HEK293 (cell line): Measurements from ENCODE around the gene SPHK1.
A peak's percentile ranks its signal among the peaks of the same experiment; 100 is the strongest.

ENCODE experiments used
- BCL11A ChIP-seq: fragments of 450-650 bp; formaldehyde crosslinking; IDR thresholded peaks from 2 replicates; pipeline ENCODE4 v1.5.1; 2016; ENCODE audit warnings: low read depth, missing biosample characterization, missing genetic modification characterization
- BCL11B ChIP-seq: fragments of 450-650 bp; formaldehyde crosslinking; IDR thresholded peaks from 2 replicates; pipeline ENCODE4 v1.5.1; 2016; ENCODE audit warnings: low read depth, missing biosample characterization, missing genetic modification characterization
- HOXA7 ChIP-seq: sonication (generic); formaldehyde crosslinking; IDR thresholded peaks from 2 replicates; pipeline ENCODE4 v1.8.1; 2022; ENCODE audit warnings: missing genetic modification reagents, borderline replicate concordance
- HOXD13 ChIP-seq: sonication (generic); formaldehyde crosslinking; IDR thresholded peaks from 2 replicates; pipeline ENCODE4 v1.8.0; 2022; ENCODE audit warnings: missing genetic modification reagents, borderline replicate concordance
- IKZF3 ChIP-seq: fragments of 450-650 bp; IDR thresholded peaks from 2 replicates; pipeline ENCODE4 v1.5.0; 2018; ENCODE audit warnings: missing biosample characterization, mild to moderate bottlenecking, missing genetic modification characterization, moderate library complexity
- KLF1 ChIP-seq: fragments of 450-650 bp; formaldehyde crosslinking; IDR thresholded peaks from 2 replicates; pipeline ENCODE4 v1.5.1; 2016; ENCODE audit warnings: missing biosample characterization, missing genetic modification characterization
- KLF9 ChIP-seq: fragments of 450-650 bp; formaldehyde crosslinking; IDR thresholded peaks from 2 replicates; pipeline ENCODE4 v1.5.1; 2016; ENCODE audit warnings: missing biosample characterization, missing genetic modification characterization, low read depth
- PRDM2 ChIP-seq: fragments of 450-650 bp; formaldehyde crosslinking; IDR thresholded peaks from 2 replicates; pipeline ENCODE4 v1.5.1; 2016; ENCODE audit warnings: missing biosample characterization, missing genetic modification characterization, borderline replicate concordance
- SALL2 ChIP-seq: fragments of 450-650 bp; formaldehyde crosslinking; IDR thresholded peaks from 2 replicates; pipeline ENCODE4 v1.5.0; 2017; ENCODE audit warnings: missing biosample characterization, mild to moderate bottlenecking, missing genetic modification characterization, borderline replicate concordance
- ZBTB21 ChIP-seq: fragments of 450-650 bp; formaldehyde crosslinking; IDR thresholded peaks from 2 replicates; pipeline ENCODE4 v1.5.1; 2017; ENCODE audit warnings: missing biosample characterization, missing genetic modification characterization
- ZBTB6 ChIP-seq: fragments of 450-650 bp; formaldehyde crosslinking; IDR thresholded peaks from 2 replicates; pipeline ENCODE4 v1.5.1; 2017; ENCODE audit warnings: missing biosample characterization, missing genetic modification characterization
- ZFP3 ChIP-seq: fragments of 450-650 bp; formaldehyde crosslinking; IDR thresholded peaks from 2 replicates; pipeline ENCODE4 v1.5.1; 2016; ENCODE audit warnings: low read depth, missing biosample characterization, missing genetic modification characterization
- ZNF138 ChIP-seq: fragments of 450-650 bp; formaldehyde crosslinking; IDR thresholded peaks from 2 replicates; pipeline ENCODE4 v1.5.1; 2016; ENCODE audit warnings: missing biosample characterization, missing genetic modification characterization, borderline replicate concordance
- ZNF169 ChIP-seq: fragments of 450-650 bp; formaldehyde crosslinking; IDR thresholded peaks from 2 replicates; pipeline ENCODE4 v1.5.1; 2016; ENCODE audit warnings: missing biosample characterization, missing genetic modification characterization
- ZNF184 ChIP-seq: fragments of 450-650 bp; IDR thresholded peaks from 2 replicates; pipeline ENCODE4 v1.5.1; 2018; ENCODE audit warnings: missing biosample characterization, mild to moderate bottlenecking, missing genetic modification characterization
- ZNF19 ChIP-seq: fragments of 450-650 bp; formaldehyde crosslinking; IDR thresholded peaks from 2 replicates; pipeline ENCODE4; 2016; ENCODE audit warnings: missing biosample characterization, missing genetic modification characterization, low read depth
- ZNF2 ChIP-seq: fragments of 450-650 bp; formaldehyde crosslinking; IDR thresholded peaks from 2 replicates; pipeline ENCODE4 v1.5.1; 2016; ENCODE audit warnings: missing biosample characterization, missing genetic modification characterization
- ZNF211 ChIP-seq: fragments of 450-650 bp; formaldehyde crosslinking; IDR thresholded peaks from 2 replicates; pipeline ENCODE4 v1.5.1; 2016; ENCODE audit warnings: low read depth, missing biosample characterization, missing genetic modification characterization
- ZNF292 ChIP-seq: fragments of 450-650 bp; formaldehyde crosslinking; IDR thresholded peaks from 2 replicates; pipeline ENCODE4 v1.5.1; 2016; ENCODE audit warnings: low read depth, missing biosample characterization, missing genetic modification characterization, borderline replicate concordance
- ZNF324 ChIP-seq: fragments of 450-650 bp; formaldehyde crosslinking; IDR thresholded peaks from 2 replicates; pipeline ENCODE4 v1.5.1; 2016; ENCODE audit warnings: missing biosample characterization, missing genetic modification characterization
- ZNF335 ChIP-seq: fragments of 450-650 bp; formaldehyde crosslinking; conservative IDR thresholded peaks from 2 replicates; pipeline ENCODE4 v1.5.1; 2016; ENCODE audit warnings: missing biosample characterization, missing genetic modification characterization
- ZNF362 ChIP-seq: fragments of 450-650 bp; formaldehyde crosslinking; IDR thresholded peaks from 2 replicates; pipeline ENCODE4 v1.5.1; 2016; ENCODE audit warnings: missing biosample characterization, missing genetic modification characterization
- ZNF416 ChIP-seq: fragments of 450-650 bp; formaldehyde crosslinking; IDR thresholded peaks from 2 replicates; pipeline ENCODE4 v1.5.1; 2016; ENCODE audit warnings: missing biosample characterization, missing genetic modification characterization
- ZNF501 ChIP-seq: fragments of 450-650 bp; formaldehyde crosslinking; IDR thresholded peaks from 2 replicates; pipeline ENCODE4 v1.5.1; 2016; ENCODE audit warnings: missing biosample characterization, missing genetic modification characterization
- ZNF529 ChIP-seq: fragments of 450-650 bp; formaldehyde crosslinking; IDR thresholded peaks from 2 replicates; pipeline ENCODE4 v1.5.1; 2017; ENCODE audit warnings: missing genetic modification characterization, missing biosample characterization; ENCODE audit not compliant: insufficient replicate concordance
- ZNF544 ChIP-seq: fragments of 450-650 bp; formaldehyde crosslinking; IDR thresholded peaks from 2 replicates; pipeline ENCODE4 v1.5.0; 2017; ENCODE audit warnings: missing biosample characterization, missing genetic modification characterization
- ZNF555 ChIP-seq: fragments of 450-650 bp; formaldehyde crosslinking; conservative IDR thresholded peaks from 2 replicates; pipeline ENCODE4 v1.5.1; 2017; ENCODE audit warnings: missing biosample characterization, mild to moderate bottlenecking, missing genetic modification characterization, inconsistent platforms
- ZNF558 ChIP-seq: fragments of 450-650 bp; formaldehyde crosslinking; IDR thresholded peaks from 2 replicates; pipeline ENCODE4 v1.5.1; 2016; ENCODE audit warnings: missing biosample characterization, missing genetic modification characterization
- ZNF561 ChIP-seq: fragments of 450-650 bp; IDR thresholded peaks from 2 replicates; pipeline ENCODE4 v1.5.1; 2018; ENCODE audit warnings: missing biosample characterization, missing genetic modification characterization, borderline replicate concordance
- ZNF585B ChIP-seq: fragments of 450-650 bp; formaldehyde crosslinking; IDR thresholded peaks from 2 replicates; pipeline ENCODE4 v1.5.1; 2016; ENCODE audit warnings: missing biosample characterization, missing genetic modification characterization
- ZNF610 ChIP-seq: fragments of 450-650 bp; formaldehyde crosslinking; IDR thresholded peaks from 2 replicates; pipeline ENCODE4 v1.5.1; 2016; ENCODE audit warnings: missing biosample characterization, missing genetic modification characterization, borderline replicate concordance
- ZNF654 ChIP-seq: fragments of 450-650 bp; formaldehyde crosslinking; IDR thresholded peaks from 2 replicates; pipeline ENCODE4 v1.5.1; 2016; ENCODE audit warnings: low read depth, missing biosample characterization, missing genetic modification characterization
- ZNF660 ChIP-seq: fragments of 450-650 bp; IDR thresholded peaks from 2 replicates; pipeline ENCODE4 v1.5.1; 2018; ENCODE audit warnings: missing biosample characterization, mild to moderate bottlenecking, missing genetic modification characterization
- ZNF843 ChIP-seq: fragments of 450-650 bp; formaldehyde crosslinking; IDR thresholded peaks from 2 replicates; pipeline ENCODE4 v1.5.1; 2016; ENCODE audit warnings: missing biosample characterization, missing genetic modification characterization

Gene SPHK1

GRCh38 chr17:76353599-76354316, 30.7 kb upstream of the SPHK1 start, which contains the start of gene PRPSAP1 (continued):
- TF ChIP-seq ZNF585B (tag by site-specific recombination) (no peak), ZBTB21 (peak; percentile 73; the same call in 1 of the 2 replicates), ZNF558 (tag by site-specific recombination) (peak; percentile 29; the same call in 1 of the 2 replicates), ZNF660 (tag by site-specific recombination) (no peak; the same call in 1 of the 2 replicates), ZNF555 (tag by site-specific recombination) (no peak), ZNF843 (tag by site-specific recombination) (peak; percentile 88), ZNF561 (tag by site-specific recombination) (peak; percentile 84; the same call in 1 of the 2 replicates), KLF9 (tag by site-specific recombination) (peak; percentile 95), HOXD13 (CRISPR knock-in tag) (no peak), ZNF138 (tag by site-specific recombination) (no peak), ZNF529 (tag by site-specific recombination) (no peak), PRDM2 (tag by site-specific recombination) (no peak), ZNF19 (no peak), ZNF610 (tag by site-specific recombination) (peak; percentile 80), ZFP3 (tag by site-specific recombination) (no peak), ZNF335 (tag by site-specific recombination) (no peak; the same call in 1 of the 2 replicates), ZNF654 (no peak), HOXA7 (CRISPR knock-in tag) (no peak), ZNF544 (tag by site-specific recombination) (no peak), ZNF211 (no peak), SALL2 (no peak), ZNF501 (tag by site-specific recombination) (peak; percentile 94), ZNF169 (no peak), IKZF3 (0 out of 2 replicates have a peak, but pooled peaks have one; percentile 19), ZNF362 (tag by site-specific recombination) (no peak), BCL11B (tag by site-specific recombination) (peak; percentile 81; the same call in 1 of the 2 replicates), ZNF184 (tag by site-specific recombination) (no peak), ZNF2 (tag by site-specific recombination) (peak; percentile 84), ZNF416 (tag by site-specific recombination) (no peak), ZBTB6 (tag by site-specific recombination) (no peak), KLF1 (tag by site-specific recombination) (peak; percentile 89), ZNF292 (tag by site-specific recombination) (no peak), BCL11A (tag by site-specific recombination) (peak; percentile 54; the same call in 1 of the 2 replicates), ZNF324 (tag by site-specific recombination) (peak; percentile 99)
